Cardiac fibroblast (primary cell): Measurements from ENCODE around the gene CLEC16A.

Experiments
- DNase-seq, 2 donors: peaks; one replicate each; pipeline versions ENCODE4 v3.0.0 to v3.0.0-alpha.2; 2010; ENCODE audit warnings: low read depth in 2 of 2
- H3K4me3 ChIP-seq, 2 donors: replicated peaks in 1 of 2; 1 replicate in 1 of 2; 2 replicates in 1 of 2; pipeline ENCODE4 v1.5.1; 2011; ENCODE audit warnings: low read depth in 2 of 2, low read length in 2 of 2, mild to moderate bottlenecking in 2 of 2, moderate library complexity in 1 of 2
- TF ChIP-seq, protein P1 (sequence below): IDR thresholded peaks from one replicate; pipeline ENCODE4 v1.5.1; 2011; ENCODE audit warnings: low read depth, mild to moderate bottlenecking, low read length, inconsistent platforms

The CLEC16A gene

DNA sequence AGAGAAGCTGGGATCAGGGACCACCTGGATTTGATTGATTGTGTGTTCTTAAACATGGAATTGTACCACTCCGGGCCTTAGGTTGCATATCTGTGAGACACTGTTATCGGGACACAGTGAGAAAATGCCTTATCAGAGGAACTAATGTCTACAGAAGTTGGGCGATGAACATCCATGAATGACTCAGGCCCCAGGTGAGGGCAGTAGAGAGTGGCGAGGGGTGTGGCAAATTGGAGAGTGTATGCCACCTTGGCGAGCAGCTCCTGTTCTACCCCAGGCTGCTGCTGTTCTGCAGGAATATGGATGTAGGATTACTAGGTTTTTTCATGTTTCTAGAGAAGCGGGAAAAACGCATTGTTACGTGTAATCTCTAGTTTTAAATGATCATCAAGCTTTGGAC, 38.8 kb downstream of the CLEC16A start:
- no peak for DNase-seq
- no peak overlapping the region for H3K4me3 ChIP-seq
- TF ChIP-seq, protein P1, sequence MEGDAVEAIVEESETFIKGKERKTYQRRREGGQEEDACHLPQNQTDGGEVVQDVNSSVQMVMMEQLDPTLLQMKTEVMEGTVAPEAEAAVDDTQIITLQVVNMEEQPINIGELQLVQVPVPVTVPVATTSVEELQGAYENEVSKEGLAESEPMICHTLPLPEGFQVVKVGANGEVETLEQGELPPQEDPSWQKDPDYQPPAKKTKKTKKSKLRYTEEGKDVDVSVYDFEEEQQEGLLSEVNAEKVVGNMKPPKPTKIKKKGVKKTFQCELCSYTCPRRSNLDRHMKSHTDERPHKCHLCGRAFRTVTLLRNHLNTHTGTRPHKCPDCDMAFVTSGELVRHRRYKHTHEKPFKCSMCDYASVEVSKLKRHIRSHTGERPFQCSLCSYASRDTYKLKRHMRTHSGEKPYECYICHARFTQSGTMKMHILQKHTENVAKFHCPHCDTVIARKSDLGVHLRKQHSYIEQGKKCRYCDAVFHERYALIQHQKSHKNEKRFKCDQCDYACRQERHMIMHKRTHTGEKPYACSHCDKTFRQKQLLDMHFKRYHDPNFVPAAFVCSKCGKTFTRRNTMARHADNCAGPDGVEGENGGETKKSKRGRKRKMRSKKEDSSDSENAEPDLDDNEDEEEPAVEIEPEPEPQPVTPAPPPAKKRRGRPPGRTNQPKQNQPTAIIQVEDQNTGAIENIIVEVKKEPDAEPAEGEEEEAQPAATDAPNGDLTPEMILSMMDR = no peak

DNA sequence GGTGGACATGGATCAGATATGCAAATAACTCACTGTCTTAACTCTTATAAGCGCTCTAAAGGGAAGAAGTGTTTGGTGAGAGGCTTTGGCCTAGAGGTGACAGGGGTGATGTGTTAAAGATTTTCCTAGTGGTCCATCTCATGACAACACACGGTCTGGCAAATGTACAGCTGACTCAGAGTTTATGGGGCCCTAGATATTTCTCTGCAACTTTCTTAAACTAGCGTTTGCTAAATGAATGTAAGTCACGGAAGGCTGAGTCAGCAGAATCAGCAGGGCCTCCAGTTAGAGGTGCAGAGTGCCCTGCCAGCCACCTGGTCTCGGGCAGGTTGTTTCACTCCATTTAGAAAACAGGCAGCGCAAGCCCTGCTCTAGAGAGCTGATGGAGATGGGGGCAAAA, 40.1 kb downstream of the CLEC16A start:
- TF ChIP-seq, protein P1 = no peak
- no peak overlapping the region for H3K4me3 ChIP-seq
- peak; percentile 40 to 49 for DNase-seq

DNA sequence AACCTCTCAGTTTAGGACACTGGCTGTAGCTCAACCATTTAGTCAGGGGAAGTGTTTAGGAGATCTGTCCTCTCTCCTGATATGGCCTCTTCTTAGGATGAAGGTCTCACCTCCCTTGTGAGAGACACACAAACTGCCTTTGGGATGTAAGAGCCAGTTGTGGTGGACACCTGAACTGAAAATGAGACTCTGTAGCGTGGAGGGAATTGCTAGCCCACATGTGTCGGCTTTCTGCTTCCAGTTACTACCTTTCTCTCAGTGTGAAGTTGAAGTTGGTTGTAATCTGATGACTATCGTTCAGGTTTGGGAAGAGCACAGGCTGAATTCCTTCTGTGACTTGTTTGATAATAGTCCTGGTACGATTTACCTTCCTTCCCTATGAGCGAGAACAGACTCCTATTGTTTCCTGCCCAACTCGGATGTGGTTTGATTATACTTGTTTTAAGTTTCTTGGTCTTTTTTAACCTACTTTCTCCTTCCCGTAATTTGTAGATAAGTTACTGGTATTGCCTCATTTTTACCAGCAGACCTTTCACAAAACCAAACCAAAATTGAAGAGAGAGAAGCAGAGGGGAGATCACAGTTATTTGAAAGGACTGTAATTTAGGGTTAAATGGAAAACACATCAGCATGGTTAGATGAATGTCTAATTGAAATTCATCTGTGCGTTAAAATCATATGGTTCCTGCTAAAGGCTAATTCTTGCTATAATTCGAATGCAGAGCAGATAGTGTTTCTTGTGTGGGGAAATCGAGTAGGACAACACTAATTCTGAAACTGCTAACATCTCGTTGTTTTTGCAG, 43.2 kb downstream of the CLEC16A start:
- TF ChIP-seq, protein P1 = no peak
- no peak for DNase-seq
- no peak overlapping the region for H3K4me3 ChIP-seq

DNA sequence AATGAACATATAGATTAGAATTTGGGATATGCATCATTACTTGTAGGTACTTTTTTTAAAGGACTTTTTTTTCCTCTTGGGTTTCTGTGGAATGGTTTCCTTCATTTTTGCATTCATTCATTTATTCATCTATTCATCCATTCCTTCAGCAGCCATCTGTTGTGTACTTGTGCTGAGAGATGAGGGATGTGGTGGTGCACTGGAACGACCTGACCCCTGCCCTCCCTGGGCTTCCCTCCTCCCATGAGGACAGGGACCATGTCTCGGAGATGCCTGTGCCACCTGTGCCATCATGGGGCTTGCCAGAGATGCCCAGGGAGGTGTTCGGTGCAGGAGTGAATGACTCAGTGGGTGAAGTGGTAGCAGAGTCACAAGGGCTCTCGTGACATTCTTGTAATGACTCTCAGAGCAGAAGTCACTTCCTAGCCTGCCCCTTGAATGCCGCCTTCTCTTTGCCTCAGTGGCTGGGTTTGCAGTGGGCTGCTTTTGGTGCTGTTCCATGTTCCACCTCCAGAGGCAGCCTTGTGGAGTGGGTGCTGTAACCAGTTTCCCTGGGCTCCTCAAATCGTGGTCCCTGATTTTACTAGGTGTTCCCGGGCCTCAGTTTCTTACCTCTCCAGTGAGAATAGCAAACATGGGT, 43.9 kb downstream of the CLEC16A start:
- H3K4me3 ChIP-seq = no peak overlapping the region
- DNase-seq = no peak
- TF ChIP-seq, protein P1 = peak; percentile 52

DNA sequence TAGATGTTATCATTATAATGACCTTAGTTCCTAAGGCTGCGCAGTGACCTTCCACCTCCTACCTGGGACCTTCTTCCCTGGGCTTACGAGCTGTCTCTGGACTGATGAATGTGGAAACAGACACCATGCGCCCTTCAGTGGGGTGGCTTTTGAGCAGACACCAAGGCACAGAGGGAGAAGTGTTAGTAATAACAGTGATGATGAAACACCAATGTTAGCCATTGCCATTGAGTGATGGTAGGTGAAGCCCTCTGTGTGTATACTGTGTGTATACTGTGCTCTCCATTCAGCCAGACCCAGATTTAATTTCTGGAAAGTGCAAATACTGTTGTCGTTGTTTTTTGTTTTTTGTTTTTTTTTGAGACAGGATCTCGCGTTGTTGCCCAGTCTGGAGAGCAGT, 44.5 kb downstream of the CLEC16A start:
- TF ChIP-seq, protein P1 = no peak
- no peak overlapping the region for H3K4me3 ChIP-seq
- DNase-seq = no peak

DNA sequence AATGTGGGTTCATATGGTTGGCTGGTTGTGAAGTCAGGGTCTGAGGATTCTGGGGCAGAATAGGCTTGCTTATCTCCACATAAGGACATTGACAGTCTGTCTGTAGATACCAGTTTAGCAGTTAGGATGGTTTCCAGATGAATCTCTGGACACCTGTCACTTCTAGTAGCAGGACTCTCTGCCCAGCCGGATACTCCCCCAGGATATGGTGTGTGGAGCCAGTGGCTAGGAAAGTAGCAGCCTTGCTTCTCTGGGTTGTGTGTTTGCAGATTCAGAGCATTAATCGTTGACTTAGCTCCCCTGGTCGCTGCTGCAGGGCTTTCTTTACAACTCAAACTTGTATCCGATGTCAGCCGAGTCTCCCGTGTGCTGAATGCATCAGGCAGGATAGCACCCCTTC, 45.2 kb downstream of the CLEC16A start:
- TF ChIP-seq, protein P1 = no peak
- no peak for DNase-seq
- no peak overlapping the region for H3K4me3 ChIP-seq
